HepG2 (cell line): ENCODE measurements around the gene FBF1. TPM values are rescaled to one million over a fixed set of nuclear protein-coding genes. Genes with fewer than 3 reads are reported as not detected.
A peak's percentile ranks its signal among the peaks of the same experiment; 100 is the strongest.

ENCODE experiments used
- ATAC-seq: fragments of 200-7000 bp; cut with Tn5 transposase; 3 replicates; pipeline ENCODE4 v1.9.1; 2020; ENCODE audit warnings: mild to moderate bottlenecking, moderate library complexity
- BruUV-seq: library from RNA; stranded (reverse); fragments of 400-500 nt; replicated peaks from 2 replicates; lab custom pipeline; 2021; lab: Mats Ljungman, UMichigan
- CTCF ChIA-PET: fragments of 300-600 bp; formaldehyde crosslinking; extraction: SDS; loops from one replicate; lab custom pipeline; 2021; ENCODE audit warnings: low total read pairs, inconsistent platforms, low intra/inter-chr PET ratio; lab: Yijun Ruan, JAX
- POLR2A ChIA-PET: fragments of 350-600 bp; sonication (Branson Sonifier 250); formaldehyde crosslinking; loops from one replicate; lab custom pipeline; 2020; ENCODE audit warnings: antibody characterized with exemption, inconsistent platforms; lab: Yijun Ruan, JAX
- DNase-seq: peaks from one replicate; pipeline ENCODE4 v3.0.0-alpha.2; 2015; ENCODE audit warnings: low spot score
- FAIRE-seq: peaks from 3 replicates; lab custom pipeline; 2011; peaks lifted over from hg19 to GRCh38; lab: Jason Lieb, UNC
- H2AFZ ChIP-seq: one replicate; pipeline ENCODE4 v1.6.1; 2011; ENCODE audit warnings: low read length, inconsistent platforms
- H3K27ac ChIP-seq: fragments of 300-600 bp; 3 replicates; pipeline ENCODE4 v1.8.0; 2011; ENCODE audit warnings: mixed run types, mild to moderate bottlenecking, mixed read lengths, low read length, inconsistent platforms; ENCODE audit not compliant: insufficient read depth; ENCODE audit errors: extremely low read length
- H3K27me3 ChIP-seq, 2 experiments: fragments of 200-600 bp in 1 of 2; 2 replicates in 1 of 2; 3 replicates in 1 of 2; pipeline versions ENCODE4 v1.6.0 to v1.8.0; 2011; ENCODE audit warnings: low read length in 2 of 2, mild to moderate bottlenecking in 2 of 2, moderate library complexity in 2 of 2, inconsistent platforms in 1 of 2; ENCODE audit not compliant: insufficient read depth in 2 of 2, control insufficient read depth in 1 of 2
- H3K36me3 ChIP-seq, 2 experiments: fragments of 200-600 bp in 1 of 2; replicated peaks in 1 of 2; 2 replicates in 1 of 2; 3 replicates in 1 of 2; pipeline versions ENCODE4 v1.5.1 to v1.8.0; 2011; ENCODE audit warnings: low read length in 2 of 2, inconsistent platforms in 1 of 2; ENCODE audit not compliant: insufficient read depth in 2 of 2, control insufficient read depth in 1 of 2
- H3K4me1 ChIP-seq: 2 replicates; pipeline ENCODE4 v1.5.1; 2012; ENCODE audit warnings: low read length, inconsistent platforms; ENCODE audit not compliant: insufficient read depth
- H3K4me2 ChIP-seq: 2 replicates; pipeline ENCODE4 v1.6.0; 2011; ENCODE audit warnings: low read depth, low read length, inconsistent platforms
- H3K4me3 ChIP-seq, 3 experiments: fragments of 200-600 bp in 1 of 3; sonication (generic), shearing (Covaris generic) in 1 of 3; replicated peaks in 1 of 3; 2 replicates each; pipeline ENCODE4 v1.5.1; 2011 to 2016; ENCODE audit warnings: low read length in 3 of 3, inconsistent platforms in 2 of 3, low read depth in 2 of 3, mild to moderate bottlenecking in 2 of 3, control low read depth in 1 of 3, mixed read lengths in 1 of 3; ENCODE audit not compliant: insufficient read depth in 1 of 3
- H3K79me2 ChIP-seq: one replicate; pipeline ENCODE4 v1.6.1; 2011; ENCODE audit warnings: low read length, inconsistent platforms; ENCODE audit not compliant: insufficient read depth
- H3K9ac ChIP-seq: 2 replicates; pipeline ENCODE4 v1.6.0; 2011; ENCODE audit warnings: mild to moderate bottlenecking, low read depth, low read length, inconsistent platforms; ENCODE audit not compliant: insufficient read depth
- H3K9me3 ChIP-seq: 2 replicates; pipeline ENCODE4 v1.5.1; 2012; ENCODE audit warnings: mild to moderate bottlenecking, low read length
- H4K20me1 ChIP-seq: 2 replicates; pipeline ENCODE4 v1.6.0; 2011; ENCODE audit warnings: inconsistent platforms, mild to moderate bottlenecking, low read length, moderate library complexity; ENCODE audit not compliant: insufficient read depth
- AGO2 ChIP-seq: fragments of 200-400 bp; formaldehyde crosslinking; optimal IDR thresholded peaks from 2 replicates; pipeline ENCODE3; 2017; ENCODE audit warnings: mild to moderate bottlenecking, low read depth, low read length, moderate library complexity
- CEBPG ChIP-seq: IDR thresholded peaks from 2 replicates; pipeline ENCODE4 v1.6.1; 2016
- CREM ChIP-seq, 2 experiments: sonication (generic) in 1 of 2; formaldehyde crosslinking in 1 of 2; IDR thresholded peaks; 2 replicates each; pipeline versions ENCODE4 v1.4.0 to v1.6.1; 2016 to 2020; ENCODE audit warnings: antibody characterized with exemption in 1 of 2, mild to moderate bottlenecking in 1 of 2, missing genetic modification reagents in 1 of 2
- FOXK2 ChIP-seq: fragments of 450-650 bp; IDR thresholded peaks from 2 replicates; pipeline ENCODE4 v1.6.1; 2016
- HNRNPL ChIP-seq: fragments of 200-400 bp; formaldehyde crosslinking; IDR thresholded peaks from 2 replicates; pipeline ENCODE4 v1.6.1; 2017; ENCODE audit warnings: mild to moderate bottlenecking, low read depth, low read length
- KDM1A ChIP-seq: IDR thresholded peaks from 2 replicates; pipeline ENCODE4 v1.6.1; 2016; ENCODE audit warnings: missing compliant biosample characterization
- MTF2 ChIP-seq: sonication (generic); formaldehyde crosslinking; IDR thresholded peaks from 2 replicates; pipeline ENCODE4 v1.5.0; 2020; ENCODE audit warnings: missing genetic modification reagents, borderline replicate concordance
- NFKB2 ChIP-seq: sonication (generic); formaldehyde crosslinking; IDR thresholded peaks from 2 replicates; pipeline ENCODE4 v1.4.0; 2020; ENCODE audit warnings: missing genetic modification reagents, borderline replicate concordance
- PCBP1 ChIP-seq: fragments of 200-400 bp; formaldehyde crosslinking; IDR thresholded peaks from 2 replicates; pipeline ENCODE4 v1.6.1; 2017; ENCODE audit warnings: mild to moderate bottlenecking, low read depth, low read length, borderline replicate concordance
- POLR2G ChIP-seq: fragments of 200-400 bp; formaldehyde crosslinking; IDR thresholded peaks from 2 replicates; pipeline ENCODE4 v1.6.1; 2018; ENCODE audit warnings: mild to moderate bottlenecking, low read depth, low read length, moderate library complexity
- REL ChIP-seq: sonication (generic); formaldehyde crosslinking; conservative IDR thresholded peaks from 2 replicates; pipeline ENCODE4 v1.8.0; 2022; ENCODE audit warnings: mild to moderate bottlenecking, missing genetic modification reagents, moderate library complexity
- SMC3 ChIP-seq: IDR thresholded peaks from 2 replicates; pipeline ENCODE4 v1.6.1; 2011; ENCODE audit warnings: low read length, improper control_type of control experiment
- SOX6 ChIP-seq, 2 experiments: fragments of 450-650 bp in 1 of 2; sonication (generic) in 1 of 2; formaldehyde crosslinking in 1 of 2; IDR thresholded peaks; 2 replicates each; pipeline versions ENCODE4 v1.4.0 to v1.6.1; 2017 to 2020; ENCODE audit warnings: antibody characterized with exemption in 1 of 2, mild to moderate bottlenecking in 1 of 2, missing genetic modification reagents in 1 of 2
- ZBTB20 ChIP-seq: sonication (generic); formaldehyde crosslinking; IDR thresholded peaks from 2 replicates; pipeline ENCODE4 v1.8.1; 2023; ENCODE audit warnings: missing genetic modification reagents, low read depth, mild to moderate bottlenecking, borderline replicate concordance
- ZBTB4 ChIP-seq: sonication (generic); formaldehyde crosslinking; IDR thresholded peaks from 2 replicates; pipeline ENCODE4 v1.4.0; 2020; ENCODE audit warnings: missing genetic modification reagents, mild to moderate bottlenecking, borderline replicate concordance
- ZNF589 ChIP-seq: sonication (generic); formaldehyde crosslinking; conservative IDR thresholded peaks from 2 replicates; pipeline ENCODE4 v1.8.0; 2022; ENCODE audit warnings: mild to moderate bottlenecking, moderate library complexity, missing genetic modification reagents
- ZNF598 ChIP-seq: sonication (generic); formaldehyde crosslinking; IDR thresholded peaks from 2 replicates; pipeline ENCODE4 v1.5.1; 2020; ENCODE audit warnings: mild to moderate bottlenecking, missing genetic modification reagents, borderline replicate concordance
- ZNF770 ChIP-seq: sonication (generic); formaldehyde crosslinking; IDR thresholded peaks from 2 replicates; pipeline ENCODE4 v1.5.0; 2020; ENCODE audit warnings: mild to moderate bottlenecking, missing genetic modification reagents
- ZSCAN30 ChIP-seq: sonication (generic); formaldehyde crosslinking; IDR thresholded peaks from 2 replicates; pipeline ENCODE4 v1.5.0; 2020; ENCODE audit warnings: mild to moderate bottlenecking, missing genetic modification reagents
- WGBS: methylation state at CpG from one replicate; pipeline ENCODE4 v1.1.6; 2017; ENCODE audit warnings: low lambda C conversion rate; 5-methylcytosine and 5-hydroxymethylcytosine counted together
- in situ Hi-C: cut with HindIII; loops from 2 replicates; pipeline ENCODE4 v1.10.0; 2017; ENCODE audit warnings: low pct_unique_long_range_greater_than_20kb; ENCODE audit not compliant: extremely low pct_ligation_motif_present
- intact Hi-C: fragments of 100-400 bp; cut with micrococcal nuclease; formaldehyde crosslinking; loops from one replicate; pipeline ENCODE4 v1.10.0; 2022; ENCODE audit not compliant: unreplicated experiment
- polyA plus RNA-seq, 8 experiments: library from polyadenylated mRNA; depleted of rRNA in 3 of 8; stranded (reverse) in 7 of 8; unstranded in 1 of 8; fragments of >200 nt; fragmentation: Illumina TruSeq in 4 of 8; extraction: Trizol in 4 of 8; gene quantifications; 2 replicates each; pipeline versions ENCODE4 v1.2.1 to v1.2.3, GENCODE V29; 2011 to 2016; ENCODE audit warnings: low read depth in 4 of 8, missing spikeins in 1 of 8, mixed read lengths in 1 of 8; ENCODE audit not compliant: insufficient read depth in 1 of 8
- total RNA-seq, 5 experiments: library from RNA; depleted of rRNA; stranded (reverse); fragments of >200 nt; fragmentation: Illumina TruSeq; extraction: Trizol; gene quantifications; 2 replicates each; pipeline ENCODE4 v1.2.3, GENCODE V29; 2016; ENCODE audit warnings: low read depth in 1 of 5

Gene FBF1
- total and polyA plus RNA-seq, 2 of the 13 experiments (the other 11 are each of a cell fraction or from before 2014, with no cell fraction given), result 2.4 to 8.1 TPM

- H3K9me3 ChIP-seq, result no peaks in the 10 kb centered on the region
- no peak overlapping the region for H3K9ac ChIP-seq
- POLR2A ChIA-PET, result interaction anchor here (3.8 to 13.8 kb wide), 9 partner anchors 17 to 124 kb away, joined by 16 to 454 read pairs (median 81); partner anchors contain the start of genes CDK3, MRPL38, TRIM65 and UNC13D
- ATAC-seq (no peak), DNase-seq (no peak), FAIRE-seq (no peak)
- H3K79me2 ChIP-seq, result peaks cover 30% of the 10 kb centered on the region
- peaks cover 76% of the 10 kb centered on the region for H3K4me1 ChIP-seq
- no peak overlapping the region for H3K4me3 ChIP-seq
- in situ Hi-C loops (no loop called here), intact Hi-C loops (no loop called here)
- no TSS peak for BruUV-seq
- CTCF ChIA-PET, result no interaction called here
- no peak overlapping the region for H2AFZ ChIP-seq
- H4K20me1 ChIP-seq, result no peaks in the 10 kb centered on the region; the same call in 1 of the 2 replicates
- no peak overlapping the region for H3K4me2 ChIP-seq
- peak overlapping the region; percentile 97 for H3K27ac ChIP-seq
- peaks cover 3 to 18% of the 10 kb centered on the region in 2 experiments; a peak in 4 of 5 replicates for H3K36me3 ChIP-seq
- 96% methylated on average over 25 of the region's 38 CpGs for WGBS
- H3K27me3 ChIP-seq, result no peaks in the 10 kb centered on the region
- TF ChIP-seq ZNF589 (CRISPR knock-in tag) (0 out of 2 replicates have a peak, but pooled peaks have one; percentile 23), ZBTB4 (CRISPR knock-in tag) (no peak), CREM (IDR thresholded peaks at IDR 0.05) (no peak), CREM (CRISPR knock-in tag; IDR thresholded peaks at IDR 0.05) (no peak), ZNF770 (CRISPR knock-in tag) (peak; percentile 54; the same call in 1 of the 2 replicates), CEBPG (CRISPR knock-in tag) (no peak), ZNF598 (no peak), AGO2 (peak; percentile 98), ZSCAN30 (no peak), REL (CRISPR knock-in tag) (no peak), SMC3 (no peak), MTF2 (CRISPR knock-in tag) (no peak), KDM1A (CRISPR knock-in tag) (no peak), ZBTB20 (CRISPR knock-in tag) (no peak), NFKB2 (CRISPR knock-in tag) (no peak), FOXK2 (no peak), SOX6 (IDR thresholded peaks at IDR 0.05) (no peak), SOX6 (CRISPR knock-in tag; IDR thresholded peaks at IDR 0.05) (no peak), HNRNPL (0 out of 2 replicates have a peak, but pooled peaks have one; percentile 33), POLR2G (peak; percentile 5; the same call in 1 of the 2 replicates), PCBP1 (0 out of 2 replicates have a peak, but pooled peaks have one; percentile 1)
Measured at GRCh38 chr17:75874323-75875181, 66.3 kb downstream of the FBF1 start.
